Gastroesophageal sphincter (tissue), 4 donors: ENCODE data around the gene GPR179. TPM values are rescaled to one million over a fixed set of nuclear protein-coding genes. Genes with fewer than 3 reads are reported as not detected.

Source experiments
- ATAC-seq: fragments of 150-250 bp; one replicate; pipeline ENCODE4 v1.9.1; 2016; ENCODE audit warnings: mild to moderate bottlenecking, moderate library complexity
- H3K27ac ChIP-seq, 4 donors: fragments of 200-600 bp; sonication (generic) in 3 of 4; 1 replicate in 3 of 4; 2 replicates in 1 of 4; pipeline ENCODE4 v1.5.1; 2016 to 2019
- H3K27me3 ChIP-seq: fragments of 200-600 bp; sonication (generic); one replicate; pipeline ENCODE4 v1.5.1; 2019
- H3K36me3 ChIP-seq, 2 donors: fragments of 200-600 bp; sonication (generic); one replicate each; pipeline ENCODE4 v1.5.1; 2019; ENCODE audit warnings: control low read depth in 1 of 2
- H3K4me1 ChIP-seq, 3 donors: fragments of 200-600 bp; sonication (generic); 1 replicate in 2 of 3; 2 replicates in 1 of 3; pipeline ENCODE4 v1.5.1; 2016 to 2019; ENCODE audit warnings: control low read depth in 2 of 3
- H3K4me3 ChIP-seq, 2 donors: fragments of 200-600 bp; sonication (generic); one replicate each; pipeline ENCODE4 v1.5.1; 2019; ENCODE audit warnings: mild to moderate bottlenecking in 1 of 2, moderate library complexity in 1 of 2
- H3K9me3 ChIP-seq, 3 donors: fragments of 200-600 bp; sonication (generic); one replicate each; pipeline ENCODE4 v1.5.1; 2017 to 2019; ENCODE audit warnings: control low read depth in 2 of 3
- CTCF ChIP-seq, 4 experiments: fragments of 200-600 bp in 2 of 4; fragments of 450-650 bp in 2 of 4; sonication (generic) in 1 of 4; IDR thresholded peaks; one replicate each; pipeline ENCODE4 v1.5.1; 2017 to 2019; ENCODE audit warnings: antibody characterized with exemption in 4 of 4, mild to moderate bottlenecking in 2 of 4, moderate library complexity in 2 of 4
- EP300 ChIP-seq: sonication (generic); formaldehyde crosslinking; IDR thresholded peaks from one replicate; pipeline ENCODE4 v1.6.1; 2017; ENCODE audit warnings: antibody characterized with exemption, mild to moderate bottlenecking
- POLR2A ChIP-seq, 2 donors: fragments of 450-650 bp; IDR thresholded peaks; one replicate each; pipeline ENCODE4 v1.6.1; 2017; ENCODE audit warnings: antibody characterized with exemption in 2 of 2, mild to moderate bottlenecking in 2 of 2, moderate library complexity in 1 of 2
- POLR2AphosphoS5 ChIP-seq: sonication (generic); formaldehyde crosslinking; IDR thresholded peaks from one replicate; pipeline ENCODE4 v1.6.1; 2017; ENCODE audit warnings: antibody characterized with exemption
- WGBS, 2 donors: methylation state at CpG; one replicate each; pipeline ENCODE4 v1.1.5; 2018; ENCODE audit warnings: low coverage in 1 of 2; 5-methylcytosine and 5-hydroxymethylcytosine counted together
- total RNA-seq, 4 donors: library from RNA; depleted of rRNA; stranded (reverse); fragments of >200 nt; gene quantifications; one replicate each; pipeline ENCODE4 v1.1.0, GENCODE V29; 2016

The GPR179 gene
- total RNA-seq, 4 donors from 2014 or later, result 0.08 to 0.13 TPM; not detected in 2

GRCh38 chr17:38327936-38328335, 15.8 kb downstream of the GPR179 start:
- no peak for TF ChIP-seq POLR2AphosphoS5
- TF ChIP-seq POLR2A (IDR thresholded peaks at IDR 0.05), result no peak
- no peak for TF ChIP-seq CTCF (IDR thresholded peaks at IDR 0.05)
- TF ChIP-seq EP300, result no peak
- H3K9me3 ChIP-seq, result no peaks in the 10 kb centered on the region
- H3K4me1 ChIP-seq, result peaks cover 0 to 21% (median 4%) of the 10 kb centered on the region in 3 donors
- H3K27me3 ChIP-seq, result peaks cover 37% of the 10 kb centered on the region
- ATAC-seq, result no peak
- H3K27ac ChIP-seq, result no peak overlapping the region
- WGBS, 2 donors, result 50 to 80% methylated on average over 1 of the region's 1 CpG
- peaks cover 0 to 13% of the 10 kb centered on the region in 2 donors for H3K36me3 ChIP-seq
- no peak overlapping the region for H3K4me3 ChIP-seq

DNA sequence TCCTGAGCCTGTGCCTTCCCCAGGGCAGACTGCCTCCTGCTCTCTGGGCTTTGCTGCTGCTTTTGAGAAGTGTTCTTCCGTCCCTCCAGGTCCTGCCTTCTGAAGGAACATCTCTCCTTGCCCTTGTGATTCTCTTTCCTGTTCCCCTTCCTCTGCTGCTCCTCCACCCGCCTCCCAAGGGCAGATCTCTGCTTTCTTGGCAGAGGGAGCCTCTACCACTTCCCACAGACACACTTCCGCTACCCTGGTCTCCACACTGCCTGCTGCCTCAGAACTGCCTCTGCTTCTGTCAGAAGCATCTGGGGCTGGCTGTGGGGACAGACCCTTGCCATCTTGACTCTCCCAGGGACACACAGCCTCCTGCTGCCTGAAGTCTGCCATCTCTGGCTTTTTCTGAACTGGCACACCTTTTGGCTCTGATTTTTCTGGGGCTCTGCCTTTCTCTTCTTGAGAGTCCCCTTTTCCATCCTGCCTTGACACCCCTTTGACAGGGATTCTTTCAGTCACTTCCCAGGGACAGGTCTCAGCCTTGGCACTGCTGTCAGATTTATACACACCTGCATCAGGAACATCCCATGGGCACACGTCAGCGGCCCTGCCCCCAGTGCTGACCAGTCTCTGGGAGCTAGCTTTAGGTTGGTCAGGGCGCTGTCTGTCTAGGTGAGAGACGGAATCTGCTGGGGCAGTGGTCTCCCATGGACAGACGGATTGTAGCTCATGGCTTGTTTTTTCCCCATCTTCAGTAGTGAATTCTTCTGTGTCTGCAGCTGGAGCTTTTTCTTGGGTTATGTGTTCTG, 16.6 kb downstream of the GPR179 start:
- peak; percentile 40 for ATAC-seq
- peak overlapping the region in 2 of 4 donors; percentile 2 to 25 for H3K27ac ChIP-seq
- WGBS, 2 donors, result 69 to 73% methylated on average over 5 to 7 of the region's 8 CpGs
- peaks cover 29% of the 10 kb centered on the region for H3K27me3 ChIP-seq
- H3K9me3 ChIP-seq, result no peaks in the 10 kb centered on the region
- H3K4me1 ChIP-seq, result peaks cover 0 to 21% (median 4%) of the 10 kb centered on the region in 3 donors
- TF ChIP-seq POLR2A (IDR thresholded peaks at IDR 0.05) (no peak), EP300 (no peak), POLR2AphosphoS5 (no peak), CTCF (IDR thresholded peaks at IDR 0.05) (no peak)
- H3K4me3 ChIP-seq, result no peak overlapping the region
- H3K36me3 ChIP-seq, result peaks cover 0 to 20% of the 10 kb centered on the region in 2 donors

DNA sequence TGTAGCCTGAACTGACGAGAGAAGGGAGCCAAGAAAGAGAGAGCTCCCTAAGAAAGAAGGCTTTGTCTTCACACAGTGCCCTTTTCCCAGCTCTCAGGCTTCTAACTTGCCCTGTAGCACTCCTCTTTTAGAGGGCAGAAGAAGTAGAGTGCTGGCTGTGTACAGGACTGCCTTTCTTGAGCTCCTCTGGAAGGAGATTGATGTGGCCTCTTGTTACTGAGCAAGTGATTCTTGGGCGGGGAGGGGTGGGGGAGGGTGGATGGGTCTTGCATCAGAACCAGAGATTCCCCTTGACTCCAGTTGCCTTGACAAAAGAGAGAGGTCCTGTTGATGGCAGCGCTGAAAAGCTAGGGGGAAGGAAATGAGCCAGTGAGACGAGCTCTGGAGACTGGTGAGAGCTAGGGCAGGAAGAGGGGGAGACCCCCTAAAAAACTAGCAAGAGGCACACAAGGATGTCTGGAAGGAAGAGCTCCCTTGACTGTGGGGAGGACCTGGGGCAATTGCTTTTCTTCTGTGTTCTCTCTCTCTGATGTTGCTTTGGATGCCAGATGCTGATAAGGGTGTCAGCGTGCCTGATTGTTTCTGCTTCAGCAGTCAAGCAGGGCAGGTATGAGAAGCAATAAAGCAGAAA, 18.4 kb downstream of the GPR179 start:
- Histone ChIP-seq H3K9me3 (no peaks in the 10 kb centered on the region), H3K36me3 (peaks cover 0 to 39% of the 10 kb centered on the region in 2 donors), H3K4me3 (no peak overlapping the region), H3K4me1 (peaks cover 0 to 21% (median 4%) of the 10 kb centered on the region in 3 donors), H3K27me3 (peaks cover 11% of the 10 kb centered on the region), H3K27ac (peak overlapping the region in 1 of 4 donors; percentile 25)
- 40 to 70% methylated on average over 3 to 5 of the region's 5 CpGs for WGBS, 2 donors
- ATAC-seq, result no peak
- TF ChIP-seq POLR2A (IDR thresholded peaks at IDR 0.05) (no peak), CTCF (IDR thresholded peaks at IDR 0.05) (no peak), POLR2AphosphoS5 (no peak), EP300 (no peak)

GRCh38 chr17:38324772-38325171, 19.0 kb downstream of the GPR179 start:
- Histone ChIP-seq H3K27ac (peak overlapping the region in 1 of 4 donors; percentile 25), H3K4me1 (peaks cover 0 to 21% (median 4%) of the 10 kb centered on the region in 3 donors), H3K36me3 (peaks cover 0 to 44% of the 10 kb centered on the region in 2 donors), H3K27me3 (peaks cover 5% of the 10 kb centered on the region), H3K4me3 (no peak overlapping the region), H3K9me3 (no peaks in the 10 kb centered on the region)
- ATAC-seq, result no peak
- no peak for TF ChIP-seq POLR2AphosphoS5
- no peak for TF ChIP-seq EP300
- TF ChIP-seq POLR2A (IDR thresholded peaks at IDR 0.05), result no peak
- TF ChIP-seq CTCF (IDR thresholded peaks at IDR 0.05), result no peak
- WGBS, 2 donors, result 75 to 90% methylated on average over 2 of the region's 2 CpGs
